H4 (cell line): ENCODE results near the gene MACROD2. TPM values are rescaled to one million over a fixed set of nuclear protein-coding genes. Genes with fewer than 3 reads are reported as not detected.
"Not testable (repeated sequence)": the region's sequence is repeated elsewhere in the genome, so short reads cannot be mapped to it uniquely, and the experiment has no call there.

Source experiments
- DNase-seq: peaks from one replicate; pipeline ENCODE4 v3.0.0-alpha.2; 2015; ENCODE audit warnings: low spot score
- total RNA-seq: library from RNA; depleted of rRNA; stranded (reverse); fragments of >200 nt; shearing (Covaris generic); gene quantifications from 2 replicates; pipeline ENCODE4 v1.2.3, GENCODE V29; 2014

MACROD2 gene
- total RNA-seq, 1 experiment from 2014 or later = 1.2 TPM

DNA sequence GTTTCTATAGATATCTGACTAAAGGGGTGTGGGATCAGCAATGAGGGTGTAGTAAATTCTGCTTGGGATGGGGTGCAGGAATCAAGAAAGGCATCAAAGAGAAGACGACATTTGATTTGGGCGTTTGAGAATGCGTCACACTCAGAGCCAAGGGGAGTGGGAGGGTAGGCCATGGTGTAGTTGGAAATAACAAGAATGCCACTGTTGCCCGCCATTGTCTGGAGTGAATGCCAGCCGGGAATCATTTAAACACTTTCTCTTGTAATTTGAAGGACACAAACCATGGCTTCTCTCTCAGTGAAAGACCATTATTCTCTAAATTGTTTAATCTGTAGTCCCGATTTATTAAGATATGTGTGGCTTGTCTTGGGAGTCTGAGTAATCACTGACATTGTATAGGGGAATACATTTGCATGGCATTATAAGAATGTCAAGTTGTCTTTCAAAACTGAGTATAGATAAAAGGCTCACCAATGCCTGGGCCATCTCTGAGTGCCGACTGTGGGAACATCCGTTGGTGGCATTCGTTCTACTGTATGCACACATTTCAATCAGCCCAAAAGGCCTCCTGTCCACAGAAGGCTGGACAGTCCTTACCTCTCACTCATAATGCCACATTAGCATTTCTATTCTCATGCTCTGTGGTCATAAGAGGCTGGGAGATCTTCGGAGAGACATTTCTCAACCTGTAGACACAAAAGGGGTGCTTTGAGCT is 1800.1 kb downstream of the MACROD2 start:
- no peak for DNase-seq

DNA sequence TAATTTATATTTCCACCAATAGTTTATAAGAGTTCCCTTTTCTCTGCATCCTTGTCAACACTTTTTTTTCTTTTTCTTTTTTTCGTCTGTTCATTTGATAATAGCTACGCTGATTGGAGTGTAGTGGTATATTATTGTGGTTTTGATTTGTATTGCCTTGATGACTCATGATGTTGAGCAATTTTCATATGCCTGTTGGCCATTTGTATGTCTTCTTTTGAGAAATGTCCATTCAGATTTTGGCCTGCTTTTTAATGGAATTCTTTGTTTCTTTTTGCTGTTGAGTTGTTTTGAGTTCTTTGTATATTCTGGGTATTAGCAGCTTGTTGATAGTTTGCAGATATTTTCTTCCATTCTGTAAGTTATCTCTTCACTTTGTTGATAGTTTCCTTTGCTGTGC is 1804.6 kb downstream of the MACROD2 start:
- DNase-seq = peak; percentile 37

DNA sequence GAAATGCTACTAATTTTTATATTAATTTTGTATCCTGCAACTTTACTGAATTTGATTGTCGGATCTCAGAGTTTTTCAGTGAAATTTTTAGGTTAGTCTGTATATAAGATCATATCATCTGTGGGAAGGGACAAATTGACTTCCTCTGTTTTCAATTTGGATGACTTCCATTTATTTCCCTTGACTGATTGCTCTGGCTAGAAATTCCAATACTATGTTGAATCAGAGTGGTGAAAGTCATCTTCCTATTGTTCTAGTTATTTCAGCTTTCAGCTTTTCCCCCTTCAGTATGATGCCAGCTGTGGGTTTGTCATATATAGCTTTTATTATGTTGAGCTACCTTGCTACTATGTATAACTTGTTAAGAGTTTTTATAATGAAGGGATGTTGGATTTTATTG is 1806.7 kb downstream of the MACROD2 start:
- DNase-seq = no peak

DNA sequence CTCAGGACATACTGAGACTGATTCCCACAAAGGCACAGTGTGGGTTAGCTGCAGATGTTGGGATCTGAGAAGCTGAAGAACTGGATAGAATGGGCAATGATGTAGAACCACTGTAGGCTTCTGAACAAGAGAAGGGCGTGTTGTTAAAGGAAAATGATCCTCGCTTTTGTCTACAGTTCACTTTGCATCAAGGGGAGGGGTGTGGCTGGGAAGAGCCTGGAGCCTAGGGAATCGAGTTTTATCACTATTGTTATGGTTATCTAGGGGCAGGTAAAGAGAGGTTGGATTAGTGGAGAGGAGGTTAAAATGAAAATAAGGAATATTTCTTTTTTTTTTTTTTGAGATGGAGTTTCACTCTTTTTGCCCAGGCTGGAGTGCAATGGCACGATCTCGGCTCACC is 1809.8 kb downstream of the MACROD2 start:
- no peak for DNase-seq

DNA sequence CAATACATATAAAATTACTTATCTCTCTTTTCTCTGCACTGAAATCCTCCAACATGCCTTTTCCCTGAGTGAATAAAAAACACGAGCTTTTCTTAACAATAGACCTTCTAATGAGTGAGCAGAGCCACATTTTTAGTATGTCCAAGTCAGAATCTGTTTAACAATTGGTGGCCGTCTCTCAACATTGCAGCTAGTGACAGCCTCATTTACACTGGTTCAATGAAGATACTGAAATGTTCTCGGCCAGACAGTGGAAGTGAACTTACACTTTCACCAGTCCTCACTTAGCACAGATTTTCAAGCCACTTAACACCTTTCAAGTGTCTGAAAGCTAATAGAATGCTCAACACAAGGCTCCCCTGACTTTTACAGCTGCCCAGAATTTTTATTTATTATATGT is 1810.8 kb downstream of the MACROD2 start:
- no peak for DNase-seq

DNA sequence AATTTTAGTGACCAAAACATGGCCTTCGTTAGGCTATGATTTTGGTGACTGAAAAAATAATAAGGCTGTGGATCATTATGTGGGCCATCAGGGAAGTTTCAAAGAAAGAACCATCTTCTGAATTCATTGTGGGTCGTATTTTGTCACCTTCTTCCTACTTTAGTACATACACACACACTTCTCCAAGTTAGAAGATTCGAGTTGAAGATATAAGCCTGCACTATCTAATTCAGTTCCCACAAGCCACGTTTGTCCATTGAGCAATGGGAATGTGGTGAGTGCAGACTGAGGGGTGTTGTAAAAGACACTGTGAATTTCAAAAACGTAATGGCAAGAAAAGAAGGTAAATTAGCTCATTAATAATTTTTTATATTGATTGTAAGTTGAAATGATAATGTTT is 1812.0 kb downstream of the MACROD2 start:
- DNase-seq = no peak

DNA sequence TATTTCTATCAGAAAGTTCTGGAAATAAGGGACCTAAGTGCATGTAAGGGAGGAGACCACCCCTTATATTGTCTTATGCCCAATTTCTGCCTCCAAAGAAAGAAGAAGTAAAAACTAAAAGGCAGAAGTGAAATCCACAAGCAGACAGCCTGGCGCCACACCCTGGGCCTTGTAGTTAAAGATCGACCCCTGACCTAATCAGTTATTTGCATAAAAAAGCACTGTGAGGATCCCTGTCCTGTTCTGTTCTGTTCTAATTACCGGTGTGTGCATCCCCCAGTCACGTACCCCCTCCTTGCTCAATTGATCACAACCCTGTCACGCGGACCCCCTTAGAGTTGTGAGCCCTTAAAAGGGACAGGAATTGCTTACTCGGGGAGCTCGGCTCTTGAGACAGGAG is 1812.5 kb downstream of the MACROD2 start:
- DNase-seq = not testable (repeated sequence)

DNA sequence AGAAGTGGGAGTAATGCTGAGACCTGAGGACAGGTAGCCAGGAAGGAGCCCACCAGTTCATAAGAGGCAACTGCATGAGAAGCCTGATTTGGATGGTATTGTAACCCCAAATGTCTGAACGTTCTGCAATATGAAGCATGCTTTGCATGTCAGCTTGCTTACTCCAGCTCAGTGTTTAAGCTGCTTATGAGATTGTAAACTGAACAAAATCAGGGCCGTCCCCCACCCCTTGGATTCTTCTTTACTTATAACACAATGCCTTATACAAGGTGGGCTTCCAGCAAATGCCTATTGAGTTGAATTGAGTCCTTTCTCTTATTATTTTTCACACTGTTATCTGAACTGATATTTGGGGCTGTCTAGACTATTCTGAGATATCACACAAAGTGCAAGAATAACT is 1816.6 kb downstream of the MACROD2 start:
- DNase-seq = no peak

DNA sequence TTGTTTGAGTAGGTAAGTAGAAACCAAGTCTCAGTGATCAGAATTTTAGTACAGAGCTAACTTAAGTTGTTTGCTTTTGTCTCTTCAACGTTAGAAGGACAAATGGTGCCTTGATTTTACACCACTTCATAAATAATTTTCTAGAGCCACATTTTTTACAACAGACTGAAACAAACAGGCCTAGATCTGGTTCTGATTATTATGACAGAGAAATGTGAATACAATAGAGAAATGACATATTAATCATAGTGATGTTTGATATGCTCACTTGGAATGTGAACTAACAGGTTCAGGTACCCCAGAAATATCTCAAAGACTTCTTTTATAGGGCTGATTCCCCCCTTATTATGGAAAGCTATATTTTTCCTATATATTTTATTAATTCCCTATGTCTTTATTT is 1817.4 kb downstream of the MACROD2 start:
- DNase-seq = no peak

DNA sequence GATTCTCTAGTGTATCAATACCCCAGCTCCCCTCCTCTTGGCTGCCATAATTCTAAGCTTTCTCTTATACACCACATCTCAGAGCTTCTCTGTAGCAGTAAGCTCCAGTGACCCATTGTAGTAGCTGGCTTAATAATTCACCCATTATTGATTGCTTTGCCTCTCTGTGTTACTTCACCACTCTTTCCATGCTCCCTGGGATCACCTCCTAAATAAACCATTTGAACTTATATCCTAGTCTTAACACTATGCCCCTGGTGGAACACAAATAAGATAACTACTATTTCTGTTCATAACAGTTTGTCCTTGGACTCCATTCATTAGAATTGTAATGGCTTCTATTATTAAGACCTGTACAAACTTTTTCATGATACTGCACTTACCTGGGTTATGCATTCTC is 1819.0 kb downstream of the MACROD2 start:
- DNase-seq = no peak

DNA sequence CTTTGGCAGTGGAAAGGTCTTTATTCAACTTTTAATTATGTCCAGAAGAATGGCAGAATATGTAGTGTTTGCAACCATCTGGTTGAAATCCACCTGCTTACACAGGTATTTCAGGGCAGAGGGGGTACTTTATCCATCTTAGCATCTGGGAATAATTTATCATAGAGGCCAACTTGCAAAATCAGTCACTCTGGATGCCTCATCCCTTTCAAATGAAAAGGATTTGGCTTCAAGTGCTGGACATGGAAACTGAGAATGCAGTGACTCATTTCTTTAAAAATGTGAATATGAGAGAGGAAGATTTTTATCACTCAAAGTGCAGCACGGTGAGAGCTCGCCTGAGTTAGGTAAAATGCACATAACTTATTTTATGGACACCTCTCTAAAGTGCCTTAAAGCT is 1819.6 kb downstream of the MACROD2 start:
- DNase-seq = no peak

DNA sequence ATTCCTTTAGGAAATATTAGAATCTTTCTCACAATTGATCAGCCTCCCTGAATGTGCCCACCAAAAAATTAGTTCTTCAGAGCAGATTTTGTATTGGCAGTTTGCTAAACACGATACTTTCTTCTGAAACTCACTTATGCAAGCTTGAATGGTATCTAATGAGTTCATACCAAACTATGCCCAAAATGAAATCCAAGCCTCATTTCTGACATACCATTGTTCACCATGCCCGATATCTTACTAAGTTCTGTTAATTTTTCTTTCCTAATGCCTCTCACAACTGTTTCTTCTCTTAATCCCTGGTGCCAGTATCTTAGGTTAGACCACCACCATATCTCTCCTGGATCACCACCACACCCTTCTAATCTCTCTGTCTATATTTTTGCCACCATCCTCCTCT is 1822.0 kb downstream of the MACROD2 start:
- no peak for DNase-seq

DNA sequence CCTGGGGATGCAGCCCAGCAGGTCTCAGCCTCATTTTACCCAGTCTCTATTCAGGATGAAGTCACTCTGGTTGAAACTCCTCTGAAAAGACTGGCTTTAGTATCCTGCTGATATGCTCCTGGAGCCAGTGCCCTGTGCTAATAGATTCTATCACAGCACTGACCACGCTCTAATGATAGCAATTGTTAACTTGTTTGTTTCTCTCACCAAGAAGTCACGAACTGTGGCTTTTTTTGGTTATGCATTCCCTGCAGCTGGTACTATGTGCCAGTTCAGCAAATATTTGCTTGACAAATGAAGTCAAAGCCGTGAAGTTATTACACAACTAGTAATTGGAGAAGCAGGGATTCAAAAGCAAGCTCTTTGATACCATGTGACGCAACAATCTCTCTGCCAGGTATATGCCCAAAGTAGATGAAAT is 1823.3 kb downstream of the MACROD2 start:
- DNase-seq = peak; percentile 12

DNA sequence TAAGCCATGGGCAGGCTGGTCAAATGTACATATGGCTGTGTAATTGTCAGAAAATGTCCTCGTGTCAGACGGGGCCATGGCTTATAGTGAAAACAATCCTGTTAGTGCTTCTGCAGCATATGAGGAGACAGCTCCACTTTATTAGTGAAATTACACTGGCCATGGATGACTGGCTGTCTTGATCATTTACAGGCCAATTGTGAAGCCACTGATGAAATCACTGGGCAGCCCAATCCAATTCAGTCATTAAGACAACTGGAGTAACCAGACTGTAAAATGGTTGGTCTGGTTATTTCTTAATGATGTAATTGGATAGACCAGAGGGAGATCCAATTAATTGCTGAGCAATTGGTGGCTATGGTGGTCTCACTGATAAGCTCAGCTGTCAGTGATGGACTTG is 1828.4 kb downstream of the MACROD2 start:
- no peak for DNase-seq

DNA sequence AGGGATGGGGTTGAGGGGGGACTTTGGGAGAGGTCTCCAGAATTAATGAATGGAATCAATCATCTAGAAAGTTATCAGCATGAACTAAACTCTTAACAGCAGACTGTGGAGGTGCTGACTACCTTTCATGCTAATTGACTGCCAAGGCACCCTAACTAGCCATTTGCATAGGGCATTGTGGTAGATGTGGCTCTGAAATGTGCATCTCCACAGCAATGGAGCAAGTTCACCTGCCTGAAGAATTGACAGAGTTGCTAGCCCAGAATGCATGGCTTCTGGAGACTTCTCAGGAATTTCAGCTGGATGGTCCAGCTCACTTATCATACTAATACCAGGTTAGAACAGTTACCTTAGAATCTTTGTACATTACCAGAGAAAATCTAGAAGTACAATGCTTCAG is 1832.3 kb downstream of the MACROD2 start:
- DNase-seq = no peak

DNA sequence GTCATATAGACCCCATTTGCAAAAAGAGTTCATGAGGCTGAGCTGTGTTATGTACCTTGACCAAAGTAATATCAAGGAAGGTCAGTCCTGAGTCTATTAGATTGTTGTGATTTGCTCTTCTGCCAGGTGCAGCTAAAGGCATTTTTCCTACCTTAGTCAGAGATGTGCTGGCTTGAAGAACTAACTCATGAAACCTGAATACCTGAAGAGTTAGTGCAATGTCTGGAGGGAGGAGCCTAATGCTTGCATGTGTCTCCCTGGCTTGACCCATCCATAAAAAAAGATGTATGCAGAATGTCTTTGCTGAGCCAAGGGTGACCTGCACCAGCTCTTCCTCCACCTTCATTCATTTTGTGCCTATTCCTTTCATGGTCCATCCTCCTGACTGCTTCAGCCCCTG is 1835.9 kb downstream of the MACROD2 start:
- DNase-seq = no peak

DNA sequence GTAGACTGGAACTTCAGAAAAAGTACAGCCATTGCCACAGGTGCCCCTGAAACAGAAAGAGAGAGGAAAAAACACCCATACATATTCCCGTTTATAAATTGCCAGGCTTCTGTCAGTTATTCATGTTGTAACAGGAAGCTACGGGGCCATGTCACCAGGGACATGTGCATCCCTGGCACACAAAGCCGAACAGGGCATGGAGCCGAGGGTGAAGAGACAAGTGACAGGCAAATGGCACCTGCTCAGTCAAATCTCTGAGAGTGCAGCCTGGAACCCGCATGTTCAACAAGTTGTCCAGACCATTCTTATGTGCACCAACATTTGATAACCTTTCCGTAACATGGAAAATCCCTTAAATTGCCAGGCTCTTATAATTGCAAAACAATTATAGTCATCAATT is 1837.2 kb downstream of the MACROD2 start:
- DNase-seq = no peak

DNA sequence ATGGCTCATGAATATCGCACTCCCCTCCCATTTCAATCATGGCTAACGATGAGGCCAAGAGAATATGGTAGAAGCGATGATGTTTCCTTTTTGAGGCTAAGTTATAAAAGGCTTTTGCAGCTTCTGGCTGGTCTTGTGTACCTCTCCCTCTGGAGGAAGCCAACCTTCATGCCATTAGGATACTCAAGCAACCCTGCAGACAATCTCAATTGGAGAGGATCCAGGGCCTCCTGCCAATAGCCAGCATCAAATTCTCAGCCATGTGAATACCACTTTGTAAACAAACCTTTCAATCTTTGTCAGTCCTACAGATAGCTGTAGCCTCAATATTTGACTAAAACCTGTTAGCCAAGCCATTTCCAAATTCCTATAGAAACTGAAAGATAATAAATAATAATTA is 1839.5 kb downstream of the MACROD2 start:
- DNase-seq = peak; percentile 60

DNA sequence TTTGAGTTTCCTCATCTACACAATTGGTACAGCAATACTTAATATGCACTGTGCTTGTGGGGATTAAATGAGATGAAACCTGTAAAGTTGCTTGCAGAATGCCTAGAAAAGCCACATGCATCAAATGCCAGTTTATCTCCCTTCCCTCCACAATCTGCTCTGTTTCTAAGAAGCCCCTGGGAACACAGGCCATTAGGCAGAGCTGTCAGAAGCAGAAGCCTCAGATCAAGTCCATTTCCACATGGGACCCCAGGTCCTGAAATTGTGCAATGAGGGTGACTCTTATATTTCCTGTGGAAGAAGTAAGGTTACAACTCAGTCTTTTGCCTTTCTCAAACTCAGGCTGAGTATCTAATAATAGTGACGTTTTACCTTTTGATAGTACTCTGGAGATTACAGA is 1840.5 kb downstream of the MACROD2 start:
- no peak for DNase-seq

DNA sequence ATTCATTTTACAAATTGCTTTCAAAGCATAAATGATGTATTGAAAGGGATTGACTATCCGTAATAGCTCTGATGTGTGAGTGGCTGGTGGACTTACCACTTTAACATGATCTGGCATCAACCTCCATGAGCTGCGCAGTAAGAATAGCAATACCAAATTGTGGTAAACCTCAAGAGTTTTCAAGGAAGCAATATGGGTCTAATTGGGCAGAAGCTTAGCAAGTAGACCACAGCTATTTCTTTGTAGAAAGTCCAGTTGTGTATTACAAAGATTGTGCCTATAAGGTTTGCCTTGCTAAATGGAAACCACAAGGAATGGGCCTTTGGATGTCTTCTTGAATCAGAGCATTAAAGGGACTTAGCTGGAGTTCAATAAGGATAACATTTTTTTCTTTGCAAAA is 1841.3 kb downstream of the MACROD2 start:
- peak; percentile 93 for DNase-seq

DNA sequence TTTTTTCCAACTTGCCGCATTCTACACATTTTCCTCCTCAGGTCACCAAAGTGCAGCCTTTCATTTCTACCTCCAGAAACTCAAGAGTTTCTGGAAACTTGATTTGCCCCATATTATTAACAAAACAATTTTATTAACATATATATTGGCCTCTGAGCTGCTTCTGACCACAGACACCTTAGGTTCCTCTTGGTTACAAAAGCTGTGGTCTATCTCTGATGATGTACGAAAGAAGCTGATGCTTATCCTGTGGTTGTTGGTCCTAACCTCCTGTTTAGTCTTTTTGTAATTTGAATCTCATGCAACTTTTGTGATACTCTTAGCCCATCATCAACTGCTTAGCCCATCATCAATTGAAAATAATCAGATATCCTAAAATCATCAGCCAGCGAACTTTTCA is 1842.2 kb downstream of the MACROD2 start:
- no peak for DNase-seq

DNA sequence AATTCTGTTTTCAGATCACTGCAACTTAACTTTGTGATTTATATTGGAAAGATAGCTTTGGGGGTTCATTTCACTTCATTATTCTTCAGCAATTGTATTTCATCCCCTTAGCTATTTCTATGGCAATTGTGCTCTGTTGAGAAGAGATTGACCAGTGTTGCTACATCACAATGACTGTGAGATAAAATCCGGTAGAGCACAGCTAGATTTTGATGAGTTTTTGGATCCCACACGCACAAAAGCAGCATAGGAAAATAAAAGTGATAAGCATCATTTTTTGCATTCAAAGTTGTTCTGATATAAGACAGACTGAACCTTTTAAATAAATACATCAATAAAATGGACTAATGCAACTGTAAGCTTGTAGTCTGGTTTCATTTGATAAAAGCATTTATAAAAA is 1843.2 kb downstream of the MACROD2 start:
- no peak for DNase-seq

DNA sequence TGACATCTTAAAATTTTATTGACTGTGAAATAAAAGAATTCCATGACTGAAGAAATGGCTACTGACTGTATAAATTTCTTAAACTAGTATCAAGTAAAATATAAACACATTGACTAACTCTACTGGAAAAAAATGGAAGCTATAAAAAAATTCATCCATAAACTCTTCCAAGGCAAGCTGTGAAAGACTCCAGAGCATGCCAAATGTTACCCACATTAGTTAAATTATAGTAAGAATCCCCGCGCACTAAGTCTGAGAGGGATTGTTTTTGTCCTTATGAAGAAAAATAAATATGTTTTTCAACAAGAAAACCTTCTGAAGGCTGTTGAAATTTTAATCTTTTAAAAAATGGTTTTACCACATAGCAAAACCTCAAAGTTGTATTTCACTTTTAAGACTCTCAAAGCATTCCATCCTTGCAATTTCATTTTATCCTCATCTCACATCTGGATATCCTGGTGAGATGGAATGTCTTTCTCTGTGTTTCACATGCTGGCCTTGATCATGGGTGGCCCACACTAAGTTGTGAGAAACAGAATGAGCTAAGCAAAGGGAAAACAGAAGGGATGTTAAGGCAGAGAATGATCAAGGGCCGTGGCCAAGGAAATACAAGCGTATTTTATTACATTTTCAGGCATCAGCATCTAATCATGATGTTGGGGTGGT is 1845.5 kb downstream of the MACROD2 start:
- no peak for DNase-seq

DNA sequence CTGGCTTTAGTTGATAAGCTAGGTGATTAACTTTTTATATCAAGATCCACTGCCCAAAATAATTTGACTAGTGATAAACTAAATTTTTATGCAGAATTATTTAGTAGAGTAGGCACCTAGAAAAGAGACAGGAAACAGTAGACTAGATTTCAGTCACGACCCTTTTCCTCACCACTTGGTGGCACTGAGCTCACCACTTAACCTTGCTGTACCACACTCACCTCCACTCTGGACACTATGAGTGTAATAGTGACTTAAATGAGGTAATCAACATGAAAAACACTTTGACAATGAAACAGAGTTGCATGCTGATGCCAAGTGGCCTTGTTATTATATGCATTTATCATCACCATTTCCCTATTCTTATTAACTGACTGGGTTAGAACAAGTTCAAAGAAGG is 1847.6 kb downstream of the MACROD2 start:
- peak; percentile 14 for DNase-seq
